GM10847 (cell line): ENCODE data around the gene CNTROB.

Source experiments
- POLR2A ChIP-seq: IDR thresholded peaks from 2 replicates; pipeline ENCODE4 v1.6.1; 2011; ENCODE audit not compliant: insufficient read length; ENCODE audit errors: extremely low read depth

The CNTROB gene

GRCh38 chr17:7931709-7932482 is at the start of gene CNTROB, which contains the start of gene TRAPPC1:
Gene CNTROB (plus strand): TSS chr17:7932206. CDS start chr17:7933080, 874 bp downstream.
Gene TRAPPC1 (minus strand): TSS chr17:7931946. CDS start chr17:7931829, 117 bp downstream.
- peak; percentile 60 for TF ChIP-seq POLR2A

GRCh38 chr17:7882629-7883028 is 49.4 kb upstream of the CNTROB start:
- TF ChIP-seq POLR2A, result no peak

GRCh38 chr17:7883781-7884386 is 48.1 kb upstream of the CNTROB start:
- no peak for TF ChIP-seq POLR2A

- no peak for TF ChIP-seq POLR2A
These were observed 47.2 kb upstream of the CNTROB start for GRCh38 chr17:7884581-7885366.

GRCh38 chr17:7885367-7886226 is 46.4 kb upstream of the CNTROB start:
- peak; percentile 29 for TF ChIP-seq POLR2A

GRCh38 chr17:7886227-7887037 is 45.6 kb upstream of the CNTROB start:
- TF ChIP-seq POLR2A, result no peak

- no peak for TF ChIP-seq POLR2A
These were observed 44.9 kb upstream of the CNTROB start for GRCh38 chr17:7887038-7887481.

GRCh38 chr17:7887482-7888183 is 44.4 kb upstream of the CNTROB start:
- no peak for TF ChIP-seq POLR2A

- TF ChIP-seq POLR2A, result no peak
These were observed 43.7 kb upstream of the CNTROB start, which contains the start of gene CHD3 for GRCh38 chr17:7888184-7888920. Gene CHD3 (plus strand): TSS chr17:7888789. CDS start chr17:7889001, 212 bp downstream.

- no peak for TF ChIP-seq POLR2A
These were observed 42.6 kb upstream of the CNTROB start for GRCh38 chr17:7889166-7889955.

- TF ChIP-seq POLR2A, result no peak
These were observed 38.7 kb upstream of the CNTROB start for GRCh38 chr17:7893187-7893880.

GRCh38 chr17:7894226-7894625 is 37.8 kb upstream of the CNTROB start:
- TF ChIP-seq POLR2A, result no peak
